GM23338 (cell line): Measurements from ENCODE around the gene F13A1. TPM values are rescaled to one million over a fixed set of nuclear protein-coding genes. Genes with fewer than 3 reads are reported as not detected.

ENCODE experiments used
- ATAC-seq: fragments of 200-7000 bp; cut with Tn5 transposase; 3 replicates; pipeline ENCODE4 v1.9.1; 2020
- DNase-seq: peaks from one replicate; pipeline ENCODE4 v3.0.0-alpha.2; 2015; ENCODE audit warnings: low spot score
- H2AFZ ChIP-seq: fragments of 200-600 bp; sonication (generic); 2 replicates; pipeline ENCODE4 v1.8.0; 2016; ENCODE audit warnings: antibody characterized with exemption, mild to moderate bottlenecking, moderate library complexity
- H3F3A ChIP-seq: fragments of 200-600 bp; sonication (generic); replicated peaks from 2 replicates; pipeline ENCODE4 v1.8.0; 2017; ENCODE audit warnings: antibody characterized with exemption, mixed run types, low read depth
- H3K27ac ChIP-seq: fragments of 200-600 bp; sonication (generic); 2 replicates; pipeline ENCODE4 v1.6.1; 2016; ENCODE audit warnings: low read depth
- H3K27me3 ChIP-seq: fragments of 200-600 bp; sonication (generic); 2 replicates; pipeline ENCODE4 v1.8.0; 2016; ENCODE audit warnings: mild to moderate bottlenecking, mixed run types, moderate library complexity; ENCODE audit not compliant: insufficient read depth
- H3K36me3 ChIP-seq: fragments of 200-600 bp; sonication (generic); 2 replicates; pipeline ENCODE4 v1.8.0; 2016; ENCODE audit warnings: mild to moderate bottlenecking; ENCODE audit not compliant: insufficient read depth
- H3K4me1 ChIP-seq: fragments of 200-600 bp; sonication (generic); 2 replicates; pipeline ENCODE4 v1.8.0; 2016; ENCODE audit warnings: mild to moderate bottlenecking, moderate library complexity; ENCODE audit not compliant: insufficient read depth
- H3K4me2 ChIP-seq: fragments of 200-600 bp; sonication (generic); 2 replicates; pipeline ENCODE4 v1.7.1; 2017; ENCODE audit warnings: mixed run types
- H3K4me3 ChIP-seq: fragments of 200-600 bp; sonication (generic); 2 replicates; pipeline ENCODE4 v1.6.1; 2016; ENCODE audit warnings: mixed run types
- H3K79me2 ChIP-seq: fragments of 200-600 bp; sonication (generic); replicated peaks from 2 replicates; pipeline ENCODE4 v1.8.0; 2017; ENCODE audit warnings: mild to moderate bottlenecking; ENCODE audit not compliant: insufficient read depth
- H3K9me2 ChIP-seq: fragments of 200-600 bp; sonication (generic); 2 replicates; pipeline ENCODE4 v1.8.0; 2017; ENCODE audit not compliant: insufficient read depth
- H4K20me1 ChIP-seq: fragments of 200-600 bp; sonication (generic); replicated peaks from 2 replicates; pipeline ENCODE4 v1.8.0; 2017; ENCODE audit warnings: mild to moderate bottlenecking; ENCODE audit not compliant: insufficient read depth
- H3K27ac Mint-ChIP-seq: 2 replicates; pipeline ENCODE4 v1.8.0; 2020; ENCODE audit warnings: inconsistent platforms, mild to moderate bottlenecking, moderate library complexity, mixed read lengths
- H3K27me3 Mint-ChIP-seq: 3 replicates; pipeline ENCODE4 v1.8.0; 2022; ENCODE audit warnings: low read depth, mild to moderate bottlenecking, moderate library complexity, mixed read lengths, inconsistent platforms; ENCODE audit not compliant: insufficient read depth, poor library complexity
- H3K36me3 Mint-ChIP-seq: 3 replicates; pipeline ENCODE4 v1.8.0; 2021; ENCODE audit warnings: low read depth, mild to moderate bottlenecking, inconsistent platforms, moderate library complexity, mixed read lengths
- H3K4me1 Mint-ChIP-seq: 3 replicates; pipeline ENCODE4 v1.8.0; 2020; ENCODE audit warnings: mild to moderate bottlenecking, inconsistent platforms, mixed read lengths
- H3K4me3 Mint-ChIP-seq: 3 replicates; pipeline ENCODE4 v1.8.0; 2021; ENCODE audit warnings: moderate library complexity, mild to moderate bottlenecking, inconsistent platforms, mixed read lengths
- H3K9me3 Mint-ChIP-seq: 3 replicates; pipeline ENCODE4 v1.8.0; 2020; ENCODE audit warnings: moderate library complexity, mild to moderate bottlenecking, inconsistent platforms, mixed read lengths
- CTCF ChIP-seq, 2 experiments: fragments of 200-600 bp in 1 of 2; sonication (generic) in 1 of 2; conservative IDR thresholded peaks; 2 replicates each; pipeline versions ENCODE4 v1.5.1 to v1.6.1; 2016 to 2017; ENCODE audit warnings: antibody characterized with exemption in 2 of 2, low read depth in 2 of 2, mild to moderate bottlenecking in 2 of 2, moderate library complexity in 1 of 2
- POLR2AphosphoS5 ChIP-seq: IDR thresholded peaks from 2 replicates; pipeline ENCODE4 v1.6.1; 2016; ENCODE audit warnings: antibody characterized with exemption, low read depth
- STAT1 ChIP-seq: IDR thresholded peaks from one replicate; pipeline ENCODE4 v1.6.1; 2016; ENCODE audit warnings: antibody characterized with exemption; ENCODE audit not compliant: unreplicated experiment
- ZNF462 ChIP-seq: fragments of 250-450 bp; sonication (Bioruptor Pico); IDR thresholded peaks from 2 replicates; pipeline ENCODE4 v1.5.0; 2020; ENCODE audit warnings: mild to moderate bottlenecking, moderate library complexity
- polyA plus RNA-seq: library from polyadenylated mRNA; unstranded; fragments of >200 nt; fragmentation: Nextera tagmentation; extraction: Ambion mirVana; gene quantifications from 2 replicates; pipeline ENCODE4 v1.2.1, GENCODE V29; 2016
- total RNA-seq: library from RNA; depleted of rRNA; stranded (reverse); fragments of >200 nt; shearing (Covaris generic); gene quantifications from 2 replicates; pipeline ENCODE4 v1.2.3, GENCODE V29; 2014

F13A1 gene
- total and polyA plus RNA-seq, 2 experiments from 2014 or later = 0.31 to 0.32 TPM

- no peak overlapping the region for H3K27ac Mint-ChIP-seq
- no peak overlapping the region for H3K4me3 Mint-ChIP-seq
- H3K4me1 Mint-ChIP-seq = peaks cover 22% of the 10 kb centered on the region
- Histone ChIP-seq H3K9me2 (no peaks in the 10 kb centered on the region; the same call in 1 of the 2 replicates), H4K20me1 (no peaks in the 10 kb centered on the region), H2AFZ (no peak overlapping the region), H3F3A (no peaks in the 10 kb centered on the region), H3K36me3 (no peaks in the 10 kb centered on the region), H3K4me2 (no peak overlapping the region), H3K79me2 (no peaks in the 10 kb centered on the region), H3K4me1 (peaks cover 11% of the 10 kb centered on the region), H3K4me3 (no peak overlapping the region), H3K27me3 (peaks cover 30% of the 10 kb centered on the region), H3K27ac (no peak overlapping the region)
- DNase-seq (no peak), ATAC-seq (no peak)
- H3K27me3 Mint-ChIP-seq = peaks cover 36% of the 10 kb centered on the region
- TF ChIP-seq POLR2AphosphoS5 (no peak), STAT1 (no peak)
- no peaks in the 10 kb centered on the region; the same call in 2 of the 3 replicates for H3K9me3 Mint-ChIP-seq
- H3K36me3 Mint-ChIP-seq = no peaks in the 10 kb centered on the region
These were observed 2.9 kb upstream of the F13A1 start for GRCh38 chr6:6323352-6323751.

- Histone ChIP-seq H3K27me3 (peaks cover 30% of the 10 kb centered on the region), H4K20me1 (no peaks in the 10 kb centered on the region; the same call in 1 of the 2 replicates), H3K36me3 (no peaks in the 10 kb centered on the region), H3K4me1 (peaks cover 20% of the 10 kb centered on the region), H2AFZ (peak overlapping the region; percentile 99; the same call in 1 of the 2 replicates), H3F3A (no peaks in the 10 kb centered on the region), H3K79me2 (no peaks in the 10 kb centered on the region), H3K4me2 (peak overlapping the region; percentile 89), H3K9me2 (no peaks in the 10 kb centered on the region; the same call in 1 of the 2 replicates), H3K27ac (no peak overlapping the region), H3K4me3 (peak overlapping the region; percentile 71)
- Mint-ChIP-seq H3K4me1 (peaks cover 34% of the 10 kb centered on the region), H3K36me3 (no peaks in the 10 kb centered on the region), H3K27me3 (peaks cover 41% of the 10 kb centered on the region), H3K4me3 (peak overlapping the region; percentile 70), H3K27ac (no peak overlapping the region), H3K9me3 (no peaks in the 10 kb centered on the region; the same call in 2 of the 3 replicates)
- no peak for TF ChIP-seq ZNF462 (CRISPR knock-in tag)
- no peak for TF ChIP-seq CTCF (conservative IDR thresholded peaks at IDR 0.05; ENCODE audit: low read depth in 2 of 2)
- TF ChIP-seq POLR2AphosphoS5 = no peak
- DNase-seq = peak; percentile 28
- peak; percentile 18 for ATAC-seq
These were observed 439 bp upstream of the F13A1 start for GRCh38 chr6:6320901-6321300.
